Erythroblast (primary cell): ENCODE data around the gene SMARCD3.

Experiments used
- GATA1 ChIP-seq: IDR thresholded peaks from 2 replicates; pipeline ENCODE4 v1.6.1; 2011; ENCODE audit warnings: low read depth, mild to moderate bottlenecking, control low read depth, low read length, moderate library complexity
- POLR2A ChIP-seq: IDR thresholded peaks from 2 replicates; pipeline ENCODE4 v1.6.1; 2011; ENCODE audit warnings: mild to moderate bottlenecking, low read length

DNA sequence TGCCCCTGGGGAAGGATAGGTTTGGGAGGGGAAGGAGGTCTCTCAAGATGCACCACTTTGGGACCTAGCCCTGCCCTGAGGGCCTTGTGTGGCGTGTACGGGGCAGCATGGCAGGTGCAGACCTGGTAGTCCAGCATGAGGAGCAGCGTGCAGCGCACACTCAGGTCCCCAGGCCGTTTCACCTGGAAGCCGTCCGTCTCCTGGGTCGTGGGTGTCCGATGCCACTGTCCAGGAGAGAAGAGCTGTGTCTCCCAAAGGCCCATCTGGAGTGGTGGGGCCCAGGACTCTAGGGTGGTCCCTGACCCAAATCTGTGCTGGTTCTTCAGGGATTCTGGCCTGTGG lies 6.8 kb downstream of the SMARCD3 start:
- TF ChIP-seq POLR2A (no peak), GATA1 (no peak)
